GM12878 (cell line): ENCODE results near the gene WFS1. TPM values are rescaled to one million over a fixed set of nuclear protein-coding genes. Genes with fewer than 3 reads are reported as not detected.

Experiments used
- ATAC-seq: fragments of 200-7000 bp; cut with Tn5 transposase; 3 replicates; pipeline ENCODE4 v1.9.1; 2020; ENCODE audit warnings: mild to moderate bottlenecking, moderate library complexity
- BruUV-seq: library from RNA; stranded (reverse); fragments of 400-500 nt; replicated peaks from 2 replicates; lab custom pipeline; 2021; lab: Mats Ljungman, UMichigan
- CTCF ChIA-PET: fragments of 300-600 bp; sonication (Branson Sonifier 250); formaldehyde crosslinking; extraction: SDS; loops from one replicate; lab custom pipeline; 2021; ENCODE audit warnings: inconsistent platforms; lab: Yijun Ruan, JAX
- POLR2A ChIA-PET: fragments of 350-600 bp; formaldehyde crosslinking; extraction: SDS; loops from one replicate; lab custom pipeline; 2021; ENCODE audit warnings: inconsistent platforms; lab: Charles Lee
- RAD21 ChIA-PET: fragments of 300-600 bp; sonication (Branson Sonifier 250); formaldehyde crosslinking; loops from one replicate; lab custom pipeline; 2023; ENCODE audit warnings: antibody characterized with exemption; ENCODE audit not compliant: unreplicated experiment; lab: Charles Lee
- SMC1A ChIA-PET: fragments of 300-600 bp; sonication (Branson Sonifier 250); formaldehyde crosslinking; loops from one replicate; lab custom pipeline; 2023; ENCODE audit not compliant: unreplicated experiment, uncharacterized antibody; lab: Charles Lee
- DNase-seq: peaks from one replicate; pipeline ENCODE4 v3.0.0-alpha.2; 2011; ENCODE audit warnings: low read depth, low spot score
- FAIRE-seq: peaks from 3 replicates; lab custom pipeline; 2011; peaks lifted over from hg19 to GRCh38; lab: Jason Lieb, UNC
- H2AFZ ChIP-seq: 2 replicates; pipeline ENCODE4 v1.6.0; 2011; ENCODE audit warnings: low read depth, low read length, control low read depth; ENCODE audit not compliant: control insufficient read depth
- H3K27ac ChIP-seq: 2 replicates; pipeline ENCODE4 v1.5.1; 2011; ENCODE audit warnings: control low read depth; ENCODE audit not compliant: control insufficient read depth, insufficient read depth
- H3K27me3 ChIP-seq, 2 experiments: replicated peaks in 1 of 2; 2 replicates each; pipeline versions ENCODE4 v1.6.0 to v1.6.1; 2011; ENCODE audit warnings: low read length in 1 of 2; ENCODE audit not compliant: control insufficient read depth in 2 of 2, insufficient read depth in 2 of 2
- H3K36me3 ChIP-seq, 2 experiments: 2 replicates each; pipeline ENCODE4 v1.5.1; 2011; ENCODE audit warnings: low read length in 1 of 2; ENCODE audit not compliant: control insufficient read depth in 2 of 2, insufficient read depth in 2 of 2
- H3K4me1 ChIP-seq: 2 replicates; pipeline ENCODE4 v1.6.1; 2011; ENCODE audit warnings: mild to moderate bottlenecking, low read length, moderate library complexity, mixed read lengths; ENCODE audit not compliant: control insufficient read depth, insufficient read depth
- H3K4me2 ChIP-seq: 2 replicates; pipeline ENCODE4 v1.6.0; 2011; ENCODE audit warnings: control low read depth; ENCODE audit not compliant: control insufficient read depth, insufficient read depth
- H3K4me3 ChIP-seq: fragments of 200-600 bp; sonication (generic); 2 replicates; pipeline ENCODE4 v1.5.1; 2016
- H3K79me2 ChIP-seq: 2 replicates; pipeline ENCODE4 v1.6.0; 2011; ENCODE audit warnings: low read length; ENCODE audit not compliant: control insufficient read depth, insufficient read depth
- H3K9ac ChIP-seq: 2 replicates; pipeline ENCODE4 v1.8.0; 2011; ENCODE audit warnings: low read length, control low read depth, mixed read lengths; ENCODE audit not compliant: control insufficient read depth, insufficient read depth
- H3K9me3 ChIP-seq: replicated peaks from 3 replicates; pipeline ENCODE4 v1.5.1; 2011; ENCODE audit warnings: mild to moderate bottlenecking, low read length; ENCODE audit not compliant: control insufficient read depth, insufficient read depth
- H4K20me1 ChIP-seq: 2 replicates; pipeline ENCODE4 v1.6.0; 2011; ENCODE audit not compliant: control insufficient read depth, insufficient read depth
- ATF3 ChIP-seq: IDR thresholded peaks from 2 replicates; pipeline ENCODE4 v1.6.1; 2011; ENCODE audit warnings: low read depth, mild to moderate bottlenecking, low read length, moderate library complexity, borderline replicate concordance; ENCODE audit errors: extremely low read depth
- BCLAF1 ChIP-seq: fragments of 450-650 bp; IDR thresholded peaks from 2 replicates; pipeline ENCODE4 v1.6.1; 2017; ENCODE audit warnings: antibody characterized with exemption, mild to moderate bottlenecking, moderate library complexity
- HDAC6 ChIP-seq: fragments of 200-600 bp; sonication (generic); IDR thresholded peaks from one replicate; pipeline ENCODE4 v1.8.0; 2017; ENCODE audit warnings: antibody characterized with exemption; ENCODE audit not compliant: unreplicated experiment
- RBBP5 ChIP-seq: fragments of 200-600 bp; sonication (generic); conservative IDR thresholded peaks from 2 replicates; pipeline ENCODE4 v1.6.1; 2016
- SKIL ChIP-seq: fragments of 450-650 bp; IDR thresholded peaks from 2 replicates; pipeline ENCODE4 v1.6.1; 2017; ENCODE audit warnings: mild to moderate bottlenecking, low read depth, inconsistent platforms; ENCODE audit not compliant: poor library complexity, severe bottlenecking
- SREBF1 ChIP-seq: IDR thresholded peaks from 2 replicates; pipeline ENCODE4 v1.6.1; 2012; ENCODE audit warnings: mild to moderate bottlenecking, low read length
- USF2 ChIP-seq: IDR thresholded peaks from 2 replicates; pipeline ENCODE4 v1.6.1; 2011; ENCODE audit warnings: low read depth, low read length, improper control_type of control experiment, borderline replicate concordance
- ZBTB40 ChIP-seq: fragments of 450-650 bp; IDR thresholded peaks from 2 replicates; pipeline ENCODE4 v1.6.1; 2016; ENCODE audit warnings: mild to moderate bottlenecking, moderate library complexity, borderline replicate concordance
- ZNF622 ChIP-seq: fragments of 450-650 bp; IDR thresholded peaks from 2 replicates; pipeline ENCODE4 v1.6.1; 2017; ENCODE audit warnings: mild to moderate bottlenecking, inconsistent platforms
- WGBS: methylation state at CpG from one replicate; pipeline ENCODE4 v1.1.6; 2016; ENCODE audit warnings: low lambda C conversion rate; ENCODE audit not compliant: insufficient replicate concordance, insufficient coverage; ENCODE audit errors: missing lambda C conversion rate; 5-methylcytosine and 5-hydroxymethylcytosine counted together
- in situ Hi-C: fragments of 300-500 bp; cut with MboI; formaldehyde crosslinking; loops from 9 replicates; pipeline ENCODE4 v1.14.3; 2018; ENCODE audit warnings: mixed read lengths
- intact Hi-C: fragments of 100-400 bp; cut with micrococcal nuclease; formaldehyde crosslinking; loops from one replicate; pipeline ENCODE4 v1.14.2; 2022; ENCODE audit not compliant: unreplicated experiment
- polyA plus RNA-seq, 11 experiments: library from polyadenylated mRNA; depleted of rRNA in 4 of 11; unstranded in 6 of 11; stranded (reverse) in 5 of 11; fragments of >200 nt; fragmentation: Nextera tagmentation in 4 of 11; fragmentation: Illumina TruSeq in 1 of 11; extraction: Ambion mirVana in 4 of 11; extraction: Trizol in 1 of 11; gene quantifications; 1 replicate in 1 of 11; 2 replicates in 10 of 11; pipeline versions ENCODE4 v1.2.1 to v1.2.3, GENCODE V29; 2011 to 2016; ENCODE audit warnings: inconsistent platforms in 2 of 11, missing spikeins in 2 of 11, low read depth in 1 of 11
- total RNA-seq, 4 experiments: library from RNA; depleted of rRNA in 3 of 4; stranded (reverse); fragments of >200 nt in 3 of 4; fragmentation: Illumina TruSeq in 1 of 4; extraction: Trizol in 1 of 4; gene quantifications; 2 replicates each; pipeline versions ENCODE4 v1.2.1 to v1.2.3, GENCODE V29; 2013 to 2021

The WFS1 gene
- total and polyA plus RNA-seq, 10 of the 15 experiments (the other 5 are each of a cell fraction or from before 2014, with no cell fraction given) = 0.31 to 4.7 (median 2.0) TPM

GRCh38 chr4:6307891-6308290 is 38.2 kb downstream of the WFS1 start:
- H4K20me1 ChIP-seq = no peaks in the 10 kb centered on the region
- TF ChIP-seq BCLAF1 = no peak
- no peak for TF ChIP-seq ZBTB40
- no peak for TF ChIP-seq USF2
- TF ChIP-seq ZNF622 = no peak
- TF ChIP-seq HDAC6 = no peak
- TF ChIP-seq RBBP5 = no peak
- no peak for TF ChIP-seq ATF3
- no peak for TF ChIP-seq SREBF1
- no peak for TF ChIP-seq SKIL
- ChIA-PET RAD21 (interaction anchor here (1.1 kb wide), 1 partner anchor 20 kb away, joined by 3 read pairs; no protein-coding TSS in a partner anchor), CTCF (interaction anchor here (1.1 kb wide), 1 partner anchor 44 kb away, joined by 3 read pairs; no protein-coding TSS in a partner anchor), SMC1A (interaction anchor here (0.8 kb wide), 1 partner anchor 44 kb away, joined by 3 read pairs; no protein-coding TSS in a partner anchor), POLR2A (no interaction called here)
- H3K36me3 ChIP-seq = no peaks in the 10 kb centered on the region
- WGBS = 40% methylated on average over 8 of the region's 8 CpGs
- FAIRE-seq (no peak), DNase-seq (no peak), ATAC-seq (no peak)
- H3K9me3 ChIP-seq = peaks cover 2% of the 10 kb centered on the region; the same call in 2 of the 3 replicates
- H3K4me3 ChIP-seq = no peak overlapping the region
- BruUV-seq = no TSS peak
- no peak overlapping the region for H3K27ac ChIP-seq
- no peak overlapping the region for H3K4me2 ChIP-seq
- H2AFZ ChIP-seq = no peak overlapping the region
- in situ Hi-C loops = no loop called here
- no peak overlapping the region for H3K9ac ChIP-seq
- H3K4me1 ChIP-seq = no peaks in the 10 kb centered on the region
- H3K27me3 ChIP-seq = peaks cover 0 to 4% of the 10 kb centered on the region in 2 experiments; a peak in 2 of 4 replicates
- no peaks in the 10 kb centered on the region for H3K79me2 ChIP-seq
- intact Hi-C loops = no loop called here
